GM18868 (cell line): Measurements from ENCODE around the gene KIRREL2.
"Not testable (repeated sequence)": the region's sequence is repeated elsewhere in the genome, so short reads cannot be mapped to it uniquely, and the experiment has no call there.

Experiments
- ATAC-seq: cut with Tn5 transposase; IDR thresholded peaks from one replicate; pipeline ENCODE4 v1.9.1; 2021; ENCODE audit warnings: mild to moderate bottlenecking, moderate library complexity; ENCODE audit not compliant: unreplicated experiment

The KIRREL2 gene

GRCh38 chr19:35868823-35869326 is 12.2 kb downstream of the KIRREL2 start:
- ATAC-seq, result no peak

GRCh38 chr19:35869327-35870123 is 12.8 kb downstream of the KIRREL2 start:
- ATAC-seq, result no peak

GRCh38 chr19:35870124-35870736 is 13.5 kb downstream of the KIRREL2 start:
- not testable (repeated sequence) for ATAC-seq

GRCh38 chr19:35870798-35871197 is 14.1 kb downstream of the KIRREL2 start:
- no peak for ATAC-seq

- ATAC-seq, result no peak
These were observed 14.9 kb downstream of the KIRREL2 start for GRCh38 chr19:35871611-35872010.

GRCh38 chr19:35872180-35872579 is 15.5 kb downstream of the KIRREL2 start:
- no peak for ATAC-seq

GRCh38 chr19:35874392-35874930 is 17.8 kb downstream of the KIRREL2 start:
- no peak for ATAC-seq

GRCh38 chr19:35879068-35879467 is 22.4 kb downstream of the KIRREL2 start:
- no peak for ATAC-seq

GRCh38 chr19:35879770-35880317 is 23.1 kb downstream of the KIRREL2 start:
- no peak for ATAC-seq

GRCh38 chr19:35882114-35882832 is 25.6 kb downstream of the KIRREL2 start:
- ATAC-seq, result no peak

- ATAC-seq, result no peak
These were observed 27.2 kb downstream of the KIRREL2 start for GRCh38 chr19:35883882-35884281.

- ATAC-seq, result no peak
These were observed 28.6 kb downstream of the KIRREL2 start for GRCh38 chr19:35885225-35885738.

GRCh38 chr19:35885904-35886303 is 29.2 kb downstream of the KIRREL2 start:
- ATAC-seq, result no peak

GRCh38 chr19:35887197-35887596 is 30.5 kb downstream of the KIRREL2 start:
- no peak for ATAC-seq

- ATAC-seq, result no peak
These were observed 31.7 kb downstream of the KIRREL2 start for GRCh38 chr19:35888398-35888797.

- ATAC-seq, result no peak
These were observed 32.8 kb downstream of the KIRREL2 start for GRCh38 chr19:35889370-35890112.

GRCh38 chr19:35890113-35890650 is 33.5 kb downstream of the KIRREL2 start:
- no peak for ATAC-seq

- not testable (repeated sequence) for ATAC-seq
These were observed 35.1 kb downstream of the KIRREL2 start for GRCh38 chr19:35891819-35892218.

- ATAC-seq, result no peak
These were observed 37.6 kb downstream of the KIRREL2 start for GRCh38 chr19:35894342-35894741.
